CD4-positive, alpha-beta T cell treated with Interferon alpha-2 for 1 hour (primary cell): ENCODE results near the gene PCF11.
A peak's percentile ranks its signal among the peaks of the same experiment; 100 is the strongest.

Source experiments
- DNase-seq, 2 donors: peaks; one replicate each; pipeline ENCODE4 v3.0.0-alpha.2; 2020 to 2022

PCF11 gene

DNA sequence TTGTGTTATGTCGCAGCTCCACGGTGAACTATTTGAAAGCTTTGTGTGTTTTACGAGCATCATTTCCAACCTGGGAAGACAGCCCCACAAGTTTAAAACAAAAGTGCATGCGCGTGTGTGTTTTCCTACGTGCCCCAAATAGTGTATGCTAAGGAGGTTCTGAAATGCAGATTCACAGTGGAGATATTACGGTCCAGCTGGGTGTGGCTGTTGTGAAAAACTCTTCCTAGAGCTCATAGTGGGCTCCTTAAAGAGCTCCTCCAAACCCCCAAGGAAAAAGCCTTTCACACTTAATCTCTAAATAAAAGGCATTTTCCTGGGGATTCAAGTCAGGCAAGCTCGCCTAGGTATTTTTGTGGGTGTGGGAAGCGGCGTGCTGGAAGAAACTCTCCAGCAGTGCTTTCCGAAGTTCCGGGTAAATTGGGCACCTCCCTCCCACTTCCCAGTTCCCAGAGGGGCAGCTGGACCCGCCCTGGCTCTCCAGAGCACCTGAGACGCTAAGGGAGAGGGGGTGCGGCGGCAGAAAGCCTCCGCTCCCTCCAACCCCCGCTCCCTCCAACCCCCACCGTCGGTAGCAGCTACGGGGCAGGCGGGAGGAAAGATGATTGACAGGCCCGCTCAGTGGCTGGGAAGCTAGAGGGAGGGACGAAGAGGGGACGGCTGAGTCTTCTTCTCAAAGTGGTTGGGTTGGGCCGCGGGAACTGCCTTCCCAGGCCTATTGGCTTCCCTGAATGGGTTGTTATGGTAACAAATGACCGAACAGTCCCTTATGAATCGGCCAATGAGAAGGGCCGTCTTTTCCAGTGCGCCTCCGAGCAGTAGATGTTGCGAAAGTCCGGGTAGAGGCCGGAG is 561 bp upstream of the PCF11 start:
- DNase-seq, result peak; percentile 99

DNA sequence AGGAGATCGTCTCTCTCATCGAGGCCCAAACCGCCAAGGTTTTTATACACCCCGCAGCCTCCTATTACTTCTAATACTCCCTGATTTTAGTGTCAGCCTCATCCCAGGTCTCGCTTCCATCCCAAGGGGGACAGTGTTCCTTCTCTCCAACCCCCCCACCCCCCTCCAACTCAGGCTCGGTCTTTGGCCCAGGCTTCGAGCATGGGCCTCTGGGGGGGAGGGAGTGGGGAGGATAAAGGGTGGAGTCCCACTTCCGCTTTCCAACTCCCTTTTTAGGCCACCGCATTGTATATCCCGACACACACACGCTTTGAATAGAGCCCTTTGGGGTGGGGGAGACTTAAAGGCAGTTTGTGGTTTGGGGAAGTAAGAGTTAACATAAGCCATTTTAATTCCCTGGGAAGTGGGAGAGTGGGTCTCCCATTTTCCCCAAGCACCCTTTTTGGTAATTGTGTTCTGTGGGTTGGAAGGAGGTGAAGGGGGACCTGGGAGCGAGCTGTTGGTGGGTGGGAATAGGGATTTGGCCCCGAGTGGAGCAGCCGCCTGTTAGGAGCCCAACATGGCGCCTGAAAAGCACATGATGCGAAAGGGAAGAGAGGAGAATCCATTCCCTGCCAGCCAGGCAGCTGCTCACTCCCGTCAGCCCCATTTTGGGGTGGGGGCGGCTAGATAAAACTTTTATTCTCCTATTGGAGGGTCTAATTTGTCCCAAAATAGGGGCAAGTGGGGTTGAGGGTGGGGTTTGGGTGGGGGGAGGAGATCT is 844 bp downstream of the PCF11 start:
- DNase-seq, result peak; percentile 55 to 64

DNA sequence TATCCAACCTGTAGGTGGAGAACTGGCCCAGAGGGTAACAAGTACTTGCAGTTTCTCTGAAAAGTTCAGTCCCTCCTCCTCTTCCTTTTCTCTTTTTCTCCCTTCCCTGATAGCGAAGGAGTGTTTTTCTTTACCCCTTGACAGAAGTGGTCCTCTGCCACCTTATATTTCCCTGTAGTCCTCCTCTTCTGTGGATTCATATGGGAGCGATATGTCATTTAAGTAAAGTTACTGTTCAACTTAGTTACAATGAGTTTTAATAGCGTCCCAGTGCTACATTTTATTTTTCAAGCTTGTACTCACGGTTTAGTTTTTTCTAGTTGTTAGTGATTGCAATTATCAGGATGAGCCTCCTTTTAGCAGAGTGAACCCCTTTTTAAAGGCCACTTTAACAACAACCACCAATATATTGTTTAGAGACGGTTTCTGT is 1.4 kb downstream of the PCF11 start:
- DNase-seq, result no peak

DNA sequence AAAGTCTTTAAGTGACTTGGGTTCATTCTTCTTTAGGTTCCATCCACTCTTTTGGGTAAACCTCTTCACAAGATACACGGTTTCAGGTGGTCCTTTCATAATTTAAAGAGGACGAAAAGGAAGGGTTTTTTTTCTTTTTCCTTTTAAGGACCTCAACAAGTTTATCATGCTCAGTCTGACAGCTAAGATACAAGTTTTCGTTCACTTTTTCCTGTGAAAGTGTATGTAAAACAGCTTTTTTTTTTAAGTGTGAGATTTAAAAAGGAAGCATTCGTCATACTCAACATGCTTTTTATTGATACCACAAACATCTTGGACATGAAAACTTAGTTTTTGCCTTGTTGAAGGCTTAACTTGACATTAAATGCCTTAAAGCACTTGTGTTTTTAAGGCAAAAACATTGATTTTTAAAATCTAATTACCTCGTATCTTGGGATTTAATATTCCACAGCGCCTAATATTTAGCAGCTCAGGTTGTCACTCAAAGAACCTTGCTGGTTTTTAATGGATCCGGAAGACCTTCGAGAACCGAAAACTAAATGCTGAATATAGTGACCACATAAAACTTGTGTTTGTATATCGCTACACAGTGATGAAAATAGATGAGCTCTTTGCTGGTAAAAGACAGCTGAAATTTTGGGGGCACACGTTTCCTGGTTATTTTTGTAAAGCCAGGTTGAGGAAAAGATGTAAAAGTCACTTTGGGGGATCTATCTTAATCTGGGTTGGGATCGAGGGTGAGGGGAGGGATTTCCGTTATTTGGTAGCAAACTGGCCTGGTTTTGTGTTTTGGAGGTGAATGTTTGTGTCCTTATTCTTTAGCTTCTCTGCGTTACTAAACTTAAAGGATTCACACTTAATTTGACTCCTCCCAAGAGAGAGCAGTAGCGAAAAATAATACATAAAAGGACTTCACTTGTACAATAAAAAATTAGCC is 2.3 kb downstream of the PCF11 start:
- DNase-seq, result peak in 1 of 2 donors; percentile 41

DNA sequence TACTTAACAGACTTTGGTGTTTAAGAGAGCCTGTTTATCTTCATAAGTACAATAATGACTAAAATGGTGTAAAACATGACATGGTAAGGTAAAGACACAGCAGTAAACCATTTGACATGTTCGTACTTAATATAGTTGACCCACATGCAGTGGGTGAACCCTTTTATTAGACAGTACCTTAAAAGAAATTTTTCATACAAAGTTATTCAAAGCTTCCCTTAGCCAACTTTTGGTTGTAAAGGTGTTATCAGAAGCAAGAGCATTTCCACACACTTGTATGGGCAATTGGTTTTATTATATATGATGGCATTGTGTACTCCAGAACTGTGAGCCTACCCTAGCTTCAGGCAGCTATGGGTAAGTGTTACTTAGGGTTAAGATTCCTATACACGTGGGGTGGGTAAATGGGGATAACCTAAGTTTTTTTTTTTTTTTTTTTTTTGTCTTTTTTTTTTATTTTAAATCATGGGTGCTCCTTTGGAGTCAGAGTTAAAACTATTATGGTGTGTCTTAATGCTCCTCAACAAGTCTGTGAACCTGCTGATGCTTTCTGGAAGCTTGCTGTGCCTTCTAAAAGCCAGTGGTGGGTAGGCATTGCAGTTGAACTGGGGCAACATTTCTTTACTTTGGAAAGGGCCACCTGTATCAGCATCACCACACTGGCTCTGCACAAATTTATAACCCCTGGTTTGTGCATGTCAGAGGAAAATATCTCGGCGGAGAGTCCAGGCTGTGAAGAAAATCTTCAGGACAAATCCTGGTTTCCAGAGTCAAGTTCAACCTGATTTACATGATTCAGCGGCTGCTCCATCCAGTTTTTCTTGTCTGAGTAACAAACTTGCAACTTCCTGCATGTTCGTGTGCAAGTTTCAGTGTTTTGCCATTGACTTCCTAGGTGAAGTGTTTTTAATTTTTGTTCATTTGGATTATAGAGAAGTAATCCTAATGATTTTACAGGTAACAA is 3.3 kb downstream of the PCF11 start:
- DNase-seq, result peak in 1 of 2 donors; percentile 36

DNA sequence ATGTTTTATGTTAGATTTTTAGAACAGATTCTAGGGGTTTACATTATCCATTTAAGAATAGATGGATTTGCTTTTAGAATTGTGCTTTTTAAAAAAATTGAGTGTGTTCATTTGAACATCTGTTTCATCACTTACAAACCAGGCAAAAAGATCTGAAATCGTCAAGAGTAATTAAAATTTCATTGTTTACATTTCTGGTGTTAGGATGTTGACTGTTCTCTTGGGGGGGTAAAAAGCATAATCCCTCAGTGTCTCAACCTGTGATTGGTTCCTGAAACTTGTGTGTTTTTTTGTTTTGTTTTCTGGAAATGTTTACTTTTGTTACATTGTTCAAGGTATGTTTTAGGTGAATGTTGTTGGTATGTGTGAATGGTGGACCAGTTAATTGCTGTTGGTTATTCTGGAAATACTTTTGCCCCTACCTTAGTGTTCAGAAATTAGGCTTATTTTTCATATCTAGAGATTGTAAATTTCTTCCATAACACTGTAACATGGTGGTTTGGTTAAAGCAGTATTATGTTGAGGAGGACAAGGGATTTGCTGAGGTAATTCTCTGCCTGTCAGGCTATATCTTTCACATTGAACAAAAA is 4.8 kb downstream of the PCF11 start:
- DNase-seq, result no peak

DNA sequence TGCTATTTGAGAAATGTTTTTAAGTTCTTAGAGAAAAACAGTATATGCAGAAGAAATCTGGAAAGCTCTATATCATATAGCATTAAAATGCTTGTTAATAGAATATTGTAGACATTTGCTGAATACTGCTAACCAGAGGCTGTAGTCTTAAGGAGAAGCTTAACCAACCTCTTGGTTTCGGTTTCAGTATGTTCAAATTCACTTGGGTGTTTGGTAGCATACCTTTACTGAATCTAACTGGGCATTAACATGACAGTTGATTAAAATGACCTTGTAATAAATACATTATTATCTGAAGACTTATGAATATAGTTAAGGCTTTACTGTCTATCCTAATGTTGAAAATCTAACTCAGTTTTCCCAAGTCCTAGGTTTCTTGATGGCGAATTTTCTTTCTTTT is 5.4 kb downstream of the PCF11 start:
- peak in 1 of 2 donors; percentile 60 for DNase-seq

DNA sequence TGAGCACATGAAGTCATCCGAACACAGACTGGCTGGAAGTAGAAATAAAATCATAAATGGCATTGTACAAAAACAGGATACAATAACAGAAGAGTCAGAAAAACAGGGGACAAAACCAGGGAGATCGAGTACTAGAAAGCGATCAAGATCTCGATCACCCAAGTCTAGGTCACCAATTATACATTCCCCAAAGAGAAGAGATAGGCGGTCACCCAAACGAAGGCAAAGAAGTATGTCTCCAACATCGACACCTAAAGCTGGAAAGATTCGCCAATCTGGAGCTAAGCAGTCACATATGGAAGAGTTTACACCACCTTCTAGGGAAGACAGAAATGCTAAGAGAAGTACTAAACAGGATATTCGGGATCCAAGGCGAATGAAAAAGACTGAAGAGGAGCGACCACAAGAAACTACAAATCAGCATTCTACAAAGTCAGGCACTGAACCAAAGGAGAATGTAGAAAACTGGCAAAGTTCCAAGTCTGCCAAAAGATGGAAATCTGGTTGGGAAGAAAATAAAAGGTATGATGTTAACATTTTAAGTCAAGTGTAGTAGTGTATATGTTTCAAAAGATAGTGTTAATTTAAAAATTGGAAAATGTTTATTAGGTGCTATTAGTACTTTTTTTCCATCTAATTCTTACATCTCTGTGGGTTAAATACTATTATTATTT is 9.4 kb downstream of the PCF11 start:
- no peak for DNase-seq

DNA sequence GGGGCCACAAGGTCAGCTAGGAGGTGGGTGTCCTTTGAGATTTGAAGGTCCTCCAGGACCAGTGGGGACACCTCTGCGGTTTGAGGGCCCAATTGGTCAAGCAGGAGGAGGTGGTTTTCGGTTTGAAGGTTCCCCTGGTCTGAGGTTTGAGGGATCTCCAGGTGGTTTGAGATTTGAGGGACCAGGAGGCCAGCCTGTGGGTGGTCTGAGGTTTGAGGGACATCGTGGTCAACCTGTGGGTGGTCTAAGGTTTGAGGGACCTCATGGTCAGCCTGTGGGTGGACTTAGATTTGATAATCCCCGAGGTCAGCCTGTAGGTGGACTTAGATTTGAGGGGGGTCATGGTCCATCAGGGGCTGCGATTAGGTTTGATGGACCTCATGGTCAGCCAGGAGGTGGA is 11.8 kb downstream of the PCF11 start:
- DNase-seq, result no peak

DNA sequence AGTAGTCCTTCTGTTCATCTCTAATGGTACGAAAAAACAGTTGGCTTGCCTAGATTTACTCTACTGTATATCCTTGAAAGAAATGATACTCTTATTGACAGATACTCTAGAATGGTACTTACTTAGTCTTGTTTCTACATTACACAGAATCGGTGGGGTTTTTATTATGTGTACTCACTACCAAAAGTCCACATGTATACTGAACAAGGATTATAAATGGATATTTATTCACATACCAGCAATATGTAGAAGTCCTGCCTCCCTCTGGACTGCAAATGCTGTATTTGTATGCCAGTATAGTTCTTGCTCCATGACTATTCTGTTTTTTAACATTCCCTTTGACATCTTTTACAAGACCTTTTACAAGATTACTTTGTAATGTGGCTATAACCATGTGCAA is 13.9 kb downstream of the PCF11 start:
- DNase-seq, result no peak

DNA sequence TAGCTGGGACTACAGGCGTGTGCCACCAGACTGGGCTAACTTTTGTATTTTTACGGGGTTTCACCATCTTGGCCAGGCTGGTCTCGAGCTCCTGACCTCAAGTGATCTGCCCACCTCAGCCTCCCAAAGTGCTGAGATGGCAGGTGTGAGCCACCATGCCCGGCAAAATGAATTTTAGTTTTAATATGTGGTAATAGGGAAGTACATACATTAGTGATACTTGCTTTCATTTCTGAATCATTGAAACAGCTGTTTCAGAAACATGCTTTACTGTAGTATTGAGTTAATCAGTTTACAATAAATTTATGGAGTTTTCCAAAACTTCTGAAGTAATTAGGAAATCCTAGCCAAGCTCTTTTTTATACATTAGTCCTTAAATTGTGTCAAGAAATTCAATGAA is 15.6 kb downstream of the PCF11 start:
- no peak for DNase-seq

DNA sequence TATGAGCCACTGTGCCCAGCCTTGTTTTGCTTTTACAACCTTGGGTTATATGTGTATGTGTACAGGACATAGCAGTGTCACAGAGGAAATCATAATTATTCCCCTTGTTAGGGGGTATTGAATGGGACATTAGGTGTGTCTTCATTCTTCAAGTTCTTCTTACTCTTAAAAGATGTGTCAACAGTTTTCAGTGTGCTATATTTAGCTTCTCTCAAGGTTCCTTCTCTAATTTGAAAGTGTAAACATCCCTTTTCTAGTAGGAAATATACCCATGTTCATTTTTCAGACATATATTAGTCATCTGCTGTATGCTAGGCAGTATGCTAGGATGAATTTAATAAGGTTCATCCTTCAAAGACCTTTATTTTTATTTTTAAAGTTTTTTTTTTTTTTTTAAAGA is 17.1 kb downstream of the PCF11 start:
- DNase-seq, result no peak

DNA sequence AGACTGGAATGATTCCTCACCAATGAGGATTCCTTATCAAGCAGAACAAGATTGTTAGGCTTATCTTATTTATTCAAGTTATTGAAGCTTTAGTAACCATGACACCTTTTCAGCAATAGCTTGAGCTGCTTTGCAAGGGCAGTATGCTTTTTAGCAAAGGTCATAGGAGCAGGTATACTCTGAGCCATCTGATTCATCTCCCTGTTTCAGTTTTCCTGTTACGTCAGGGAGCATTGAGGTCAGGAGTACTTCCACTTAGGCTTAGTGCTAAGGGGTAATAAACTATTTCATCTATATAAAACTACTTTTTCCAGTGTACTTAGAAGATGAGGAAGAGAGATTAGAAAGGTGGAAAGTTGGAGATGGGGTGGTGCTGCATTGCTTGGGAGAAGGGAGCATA is 18.9 kb downstream of the PCF11 start:
- DNase-seq, result no peak

DNA sequence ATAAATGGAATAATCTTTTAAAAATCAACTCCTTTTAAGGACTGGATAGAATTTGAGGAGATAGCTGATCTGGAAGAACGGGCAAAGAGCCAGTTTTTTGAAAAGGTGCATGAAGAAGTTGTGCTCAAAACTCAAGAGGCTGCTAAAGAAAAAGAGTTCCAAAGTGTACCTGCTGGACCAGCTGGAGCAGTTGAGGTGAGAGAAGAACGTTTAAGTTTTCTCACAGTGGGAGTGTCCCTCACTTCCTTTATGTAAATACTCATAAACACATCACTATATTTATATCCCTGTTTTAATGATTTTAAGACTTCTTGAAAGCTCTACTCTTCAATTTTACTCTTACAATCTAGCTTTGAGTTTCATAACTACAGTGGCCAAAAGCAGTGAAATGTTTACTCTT is 24.9 kb downstream of the PCF11 start:
- no peak for DNase-seq

DNA sequence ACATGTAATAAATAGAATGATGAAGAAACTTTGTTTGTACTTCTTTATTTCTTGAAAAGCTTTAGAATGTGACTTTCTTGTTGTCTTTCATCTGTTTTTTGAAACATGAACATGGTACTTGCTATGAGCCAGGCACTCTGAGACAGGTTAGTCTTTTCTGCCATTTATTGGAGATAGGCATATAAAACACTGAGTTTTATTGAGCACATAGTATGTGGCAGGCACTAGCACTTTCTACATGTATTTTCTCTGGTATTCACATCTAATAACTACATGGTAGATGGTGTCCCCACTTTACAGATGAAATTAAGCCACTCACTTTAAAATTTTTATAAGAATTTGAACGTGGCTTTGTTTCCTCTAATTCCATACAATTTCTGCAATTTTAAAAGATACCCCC is 28.8 kb downstream of the PCF11 start:
- no peak for DNase-seq

DNA sequence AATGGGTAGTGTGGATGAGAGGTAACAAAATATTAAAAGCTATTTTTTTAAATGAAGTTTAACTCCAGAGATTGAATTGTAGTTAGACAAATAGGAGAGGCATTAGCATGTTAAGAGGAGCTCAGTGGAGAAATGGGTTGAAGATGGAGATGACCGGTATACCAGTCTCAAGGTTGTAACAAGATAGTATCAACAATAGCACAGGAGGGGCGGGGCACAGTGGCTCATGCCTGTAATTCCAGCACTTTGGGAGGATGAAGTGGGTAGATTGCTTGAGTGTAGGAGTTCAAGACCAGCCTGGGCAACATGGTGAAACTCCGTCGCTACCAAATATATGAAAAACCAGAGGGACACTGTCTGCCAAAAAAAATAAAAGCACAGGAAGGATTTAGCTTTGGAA is 30.5 kb downstream of the PCF11 start:
- DNase-seq, result no peak

DNA sequence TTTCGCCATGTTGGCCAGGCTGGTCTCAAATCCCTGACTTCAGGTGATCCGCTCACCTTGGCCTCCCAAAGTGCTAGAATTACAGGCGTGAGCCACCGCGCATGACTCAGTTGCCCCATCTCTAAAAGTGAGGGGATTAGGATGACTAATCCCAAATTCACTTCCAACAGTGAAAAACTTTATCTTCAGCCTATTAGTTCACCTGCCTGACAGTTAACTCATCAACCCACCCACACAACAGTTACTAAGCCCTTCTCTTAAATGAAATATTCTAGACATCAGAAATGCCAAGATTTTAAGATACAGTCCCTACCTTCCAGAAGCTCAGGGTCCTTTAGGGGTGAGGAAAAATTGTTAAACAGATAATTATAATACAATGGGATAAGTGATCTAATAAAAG is 34.6 kb downstream of the PCF11 start:
- DNase-seq, result no peak

DNA sequence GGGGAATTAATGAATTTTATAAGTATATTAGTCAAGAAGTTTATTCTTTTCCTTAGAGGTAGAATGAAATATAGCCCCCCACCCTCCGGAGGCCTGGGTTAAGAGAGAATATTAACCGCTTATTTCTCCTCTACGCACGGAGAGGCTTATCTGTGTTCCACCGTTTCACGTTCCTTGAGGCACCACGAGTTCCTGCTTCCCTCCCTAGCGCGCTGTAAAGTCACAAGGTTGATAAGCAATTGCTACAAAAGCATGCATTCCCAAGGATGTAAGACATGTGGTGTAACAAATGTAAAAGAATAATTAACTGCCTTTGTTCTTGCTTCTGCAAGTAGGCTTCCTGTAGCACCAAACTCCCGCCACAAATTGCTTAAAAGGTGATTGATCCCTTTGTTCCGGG is 35.1 kb downstream of the PCF11 start:
- DNase-seq, result no peak

DNA sequence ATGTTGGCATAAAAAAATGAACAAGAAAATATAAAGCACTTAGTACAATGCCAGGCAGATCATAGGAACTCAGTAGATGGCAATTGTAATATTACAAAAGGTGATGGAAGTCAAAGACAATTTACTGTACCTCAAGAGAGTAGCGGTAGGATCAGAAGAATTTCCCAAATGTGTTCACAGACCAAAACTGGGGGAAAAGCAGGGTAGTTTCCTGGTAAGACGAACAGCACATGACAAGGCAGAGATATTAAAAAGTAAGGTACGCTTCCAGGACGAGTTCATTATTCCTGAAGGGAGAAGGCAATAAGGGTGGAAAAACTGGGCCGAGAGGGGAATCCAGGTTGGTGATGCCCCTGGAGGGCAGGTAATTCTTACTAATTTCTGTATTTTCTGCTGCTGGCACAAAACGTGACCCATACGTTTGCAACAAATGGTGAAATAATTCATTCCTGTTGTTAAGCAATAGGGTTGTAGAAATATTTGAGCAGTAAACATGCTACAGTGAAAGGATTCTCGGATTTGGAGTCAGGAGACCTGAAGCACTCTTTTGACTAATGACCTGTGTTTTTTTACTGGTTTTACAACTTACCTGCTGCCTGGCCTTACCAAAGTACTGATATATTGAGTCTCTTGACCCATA is 35.8 kb downstream of the PCF11 start:
- no peak for DNase-seq
